ENCODE results near the gene MS4A13.
A peak's percentile ranks its signal among the peaks of the same experiment; 100 is the strongest.
"Not testable (repeated sequence)": the region's sequence is repeated elsewhere in the genome, so short reads cannot be mapped to it uniquely, and the experiment has no call there.

Gene MS4A13, protein sequence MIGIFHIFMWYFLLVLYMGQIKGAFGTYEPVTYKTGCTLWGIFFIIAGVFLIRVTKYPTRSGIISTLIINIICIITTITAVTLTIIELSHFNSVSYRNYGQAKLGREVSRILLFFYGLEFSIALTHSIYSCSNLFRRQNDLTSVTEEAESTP

DNA sequence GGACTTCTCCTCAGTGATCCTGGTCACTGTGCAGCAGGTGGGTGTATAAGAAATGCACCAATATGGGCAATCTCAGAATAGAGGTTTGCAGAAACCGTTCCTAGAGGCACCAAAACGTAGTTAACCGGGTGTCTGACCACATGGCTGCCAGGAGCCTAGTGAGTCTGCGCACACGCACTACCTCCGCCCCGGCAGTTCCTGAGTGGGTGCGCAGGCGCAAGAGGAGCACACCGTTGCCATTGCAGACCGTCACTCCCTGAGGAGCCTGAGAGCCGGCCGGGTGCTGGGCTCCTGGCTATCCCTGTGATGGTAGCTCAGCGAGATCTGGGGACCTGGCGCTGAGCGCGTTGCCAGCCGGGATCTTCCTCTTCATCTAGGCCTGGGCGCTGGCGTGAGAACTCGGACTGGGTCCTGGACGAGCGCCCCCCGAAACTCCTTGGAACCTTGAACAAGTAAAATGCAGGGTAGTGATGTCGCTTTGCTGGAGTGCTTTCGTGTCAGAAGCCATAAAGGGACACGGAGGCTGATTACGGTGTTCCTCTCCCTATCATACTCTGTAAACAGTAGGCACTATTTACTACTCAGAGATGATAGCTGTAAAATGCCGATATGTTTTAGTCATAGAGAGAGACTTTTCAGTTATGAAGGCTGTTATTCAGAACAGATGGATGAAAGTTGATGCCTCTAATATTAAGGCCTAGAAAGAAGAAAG is at the start of gene MS4A13:
Gene MS4A13 (plus strand): TSS at position 249 of the 712 bp plus-strand sequence. CDS start 2,692 bp downstream, outside the sequence.
- DNase-seq (ENCODE audit: low spot score) = no peak

DNA sequence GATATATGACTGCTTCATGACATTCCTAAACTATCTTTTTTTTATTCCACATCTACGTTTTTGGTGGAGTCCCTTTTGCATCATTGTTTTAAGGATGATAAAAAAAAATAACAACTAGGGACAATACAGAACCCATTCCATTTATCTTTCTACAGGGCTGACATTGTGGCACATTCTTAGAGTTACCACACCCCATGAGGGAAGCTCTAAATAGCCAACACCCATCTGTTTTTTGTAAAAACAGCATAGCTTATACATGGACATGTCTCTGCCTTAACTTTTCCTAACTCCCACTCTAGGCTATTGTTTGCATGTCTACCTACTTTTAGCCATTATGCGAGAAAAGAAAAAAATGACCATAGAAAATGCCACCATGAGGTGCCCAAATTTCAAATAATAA is 46.4 kb upstream of the MS4A13 start:
- no peak for DNase-seq (ENCODE audit: low spot score)

DNA sequence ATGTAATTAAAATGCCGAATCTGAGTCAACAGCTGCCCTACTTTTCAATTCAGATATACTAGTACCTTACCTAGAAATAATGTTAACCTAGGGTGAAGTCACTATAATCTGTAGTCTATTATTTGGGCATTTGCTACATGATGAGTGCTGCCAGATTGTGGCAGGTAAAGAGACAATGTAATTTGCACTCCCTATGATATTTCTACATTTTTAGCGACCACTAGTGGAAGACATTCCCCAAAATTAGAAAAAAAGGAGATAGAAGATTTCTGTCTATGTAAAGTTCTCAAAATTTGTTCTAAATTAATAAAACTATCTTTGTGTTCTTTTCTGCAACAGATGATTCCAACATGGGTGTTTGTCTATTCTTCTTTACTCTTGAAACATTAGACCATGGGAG is 45.5 kb upstream of the MS4A13 start:
- DNase-seq (ENCODE audit: low spot score) = no peak

DNA sequence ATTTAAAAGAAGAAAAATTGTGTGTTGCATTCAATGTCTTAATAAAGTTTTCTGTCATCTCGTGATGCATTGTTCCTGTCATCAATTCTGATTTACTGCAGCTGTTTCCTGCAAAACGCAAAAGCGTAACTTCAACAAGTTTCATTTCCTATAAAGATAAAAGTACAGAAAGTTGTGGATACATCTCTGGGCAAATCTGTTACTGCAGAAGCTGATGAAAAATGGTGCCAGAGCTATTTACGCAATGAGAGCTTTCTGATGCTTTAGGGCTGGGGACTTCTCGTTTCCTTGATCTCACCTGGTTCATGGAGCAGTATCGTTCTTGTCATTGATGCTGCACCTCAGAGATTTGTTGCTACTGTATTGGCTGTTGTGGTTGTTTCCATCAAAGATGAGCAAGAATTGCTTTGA is 38.2 kb upstream of the MS4A13 start:
- DNase-seq (ENCODE audit: low spot score) = no peak

DNA sequence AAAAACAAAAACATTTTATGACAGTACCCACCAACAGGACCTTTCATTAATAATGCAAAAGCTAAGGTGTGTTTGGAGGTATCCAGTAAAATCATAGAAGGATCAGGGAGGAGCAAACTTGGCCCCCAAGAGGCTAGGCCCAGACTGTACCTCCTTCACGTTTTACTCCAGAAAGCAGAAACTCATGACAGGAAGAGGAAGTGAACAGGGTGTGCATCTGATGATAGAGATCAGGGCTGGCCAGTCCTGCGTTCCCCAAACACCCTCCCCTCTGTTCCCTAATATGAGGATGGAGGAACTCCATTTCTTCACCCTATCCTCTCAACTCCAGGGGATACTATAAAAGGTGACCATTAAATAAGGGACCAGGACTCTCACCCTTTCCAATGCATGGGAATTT is 32.8 kb upstream of the MS4A13 start:
- no peak for DNase-seq (ENCODE audit: low spot score)

DNA sequence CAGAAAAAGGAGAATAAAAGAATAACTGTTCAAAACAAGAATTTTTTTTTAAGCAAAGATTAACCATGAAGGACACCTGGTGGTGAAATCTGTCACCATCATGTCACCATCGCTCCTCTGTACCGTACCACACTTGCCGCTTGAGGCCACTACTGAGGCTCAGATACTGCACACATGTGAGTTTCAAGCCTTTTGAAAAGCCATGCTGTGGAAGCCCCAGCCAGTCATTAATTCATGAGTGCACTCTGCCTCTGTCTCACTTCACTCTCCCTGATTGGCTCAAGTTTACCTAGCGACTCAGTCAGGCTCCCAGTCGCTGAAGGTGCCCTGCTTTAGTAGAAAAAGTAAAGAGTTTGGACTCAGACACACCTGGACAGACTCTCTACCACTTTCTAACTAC is 29.2 kb upstream of the MS4A13 start:
- DNase-seq (ENCODE audit: low spot score) = peak; percentile 18

DNA sequence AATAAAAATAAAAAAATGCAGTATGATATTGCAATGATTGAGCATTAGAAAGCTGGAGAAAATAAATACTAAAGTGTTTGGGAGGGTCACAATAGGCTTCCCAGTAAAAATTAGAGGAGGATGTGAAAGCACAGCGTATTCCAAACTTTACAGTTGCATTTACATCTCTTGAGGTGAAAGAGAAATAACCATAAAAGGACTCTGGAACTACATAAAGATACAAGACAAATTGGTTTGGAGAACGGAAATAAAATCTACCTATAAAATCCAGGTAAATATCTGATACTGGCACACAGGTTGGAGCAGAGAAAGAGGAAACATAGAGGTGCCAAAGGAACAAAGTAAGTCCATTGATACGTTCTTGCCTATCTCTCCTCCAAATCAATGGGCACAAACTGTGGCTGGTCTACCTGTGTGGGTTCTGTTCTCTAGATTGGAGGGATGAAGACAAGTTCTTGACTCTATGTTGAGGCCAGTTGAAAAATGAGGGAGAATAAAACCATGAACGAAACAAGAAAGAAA is 22.6 kb upstream of the MS4A13 start, which contains the start of gene MS4A12:
Gene MS4A12 (plus strand): TSS at position 291 of the 522 bp plus-strand sequence. CDS start 4,541 bp downstream, outside the sequence.
- DNase-seq (ENCODE audit: low spot score) = no peak

DNA sequence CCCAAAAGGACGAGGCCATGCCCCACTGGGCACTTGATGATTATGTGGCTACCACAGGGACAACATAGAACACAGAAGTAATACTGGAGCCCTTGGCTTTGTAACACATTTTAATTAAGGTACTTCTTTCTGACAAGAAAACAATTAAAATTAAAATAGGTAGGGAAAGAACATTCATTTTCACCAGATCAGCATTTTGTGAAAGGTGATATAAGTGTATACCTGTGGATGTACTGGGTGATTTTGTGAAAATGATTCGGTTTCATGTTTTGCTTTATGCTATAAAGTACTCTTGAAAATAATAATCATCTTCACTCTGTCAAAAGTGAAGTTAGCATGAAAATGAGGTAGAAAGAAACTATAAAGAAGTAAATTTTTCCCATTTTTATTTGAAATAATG is 21.7 kb upstream of the MS4A13 start:
- DNase-seq (ENCODE audit: low spot score) = no peak

DNA sequence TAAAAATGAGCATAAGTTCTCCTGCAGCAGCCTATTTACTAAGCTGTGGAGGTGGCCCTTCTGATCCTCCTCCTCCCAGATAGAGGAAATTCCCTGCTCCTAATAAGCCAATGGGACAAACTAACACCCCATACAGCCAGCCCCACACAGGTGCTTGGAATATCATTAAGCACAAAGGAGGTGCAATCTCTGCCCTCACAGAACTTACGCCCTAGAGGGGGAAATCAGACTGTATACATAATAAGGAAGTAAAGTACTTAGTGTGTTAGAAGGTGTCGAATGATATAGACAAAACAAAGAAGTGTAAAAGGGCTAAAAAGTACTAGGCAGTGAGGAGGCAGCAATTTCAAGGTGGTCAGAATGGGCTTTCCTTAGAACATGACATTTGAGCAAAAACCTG is 16.8 kb upstream of the MS4A13 start:
- no peak for DNase-seq (ENCODE audit: low spot score)

DNA sequence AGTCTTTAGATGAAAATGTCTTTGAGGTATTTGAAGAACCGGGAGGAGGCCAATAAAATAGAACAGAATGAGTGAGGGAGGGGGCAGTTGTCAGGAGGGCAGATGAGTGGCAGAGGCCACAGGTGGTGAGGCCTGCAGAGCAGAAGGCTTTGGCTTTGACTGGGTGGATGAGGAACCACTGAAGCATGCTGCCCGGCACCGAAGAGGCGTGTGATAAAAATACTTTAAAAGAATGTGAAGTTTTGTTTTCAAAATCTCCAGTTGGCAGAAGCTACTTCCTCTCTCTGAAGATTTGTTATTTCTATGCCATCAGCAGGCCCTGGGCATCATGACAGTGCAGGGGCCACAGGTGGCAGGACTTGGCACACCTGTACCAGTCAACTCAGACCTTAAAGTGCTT is 16.3 kb upstream of the MS4A13 start:
- no peak for DNase-seq (ENCODE audit: low spot score)

DNA sequence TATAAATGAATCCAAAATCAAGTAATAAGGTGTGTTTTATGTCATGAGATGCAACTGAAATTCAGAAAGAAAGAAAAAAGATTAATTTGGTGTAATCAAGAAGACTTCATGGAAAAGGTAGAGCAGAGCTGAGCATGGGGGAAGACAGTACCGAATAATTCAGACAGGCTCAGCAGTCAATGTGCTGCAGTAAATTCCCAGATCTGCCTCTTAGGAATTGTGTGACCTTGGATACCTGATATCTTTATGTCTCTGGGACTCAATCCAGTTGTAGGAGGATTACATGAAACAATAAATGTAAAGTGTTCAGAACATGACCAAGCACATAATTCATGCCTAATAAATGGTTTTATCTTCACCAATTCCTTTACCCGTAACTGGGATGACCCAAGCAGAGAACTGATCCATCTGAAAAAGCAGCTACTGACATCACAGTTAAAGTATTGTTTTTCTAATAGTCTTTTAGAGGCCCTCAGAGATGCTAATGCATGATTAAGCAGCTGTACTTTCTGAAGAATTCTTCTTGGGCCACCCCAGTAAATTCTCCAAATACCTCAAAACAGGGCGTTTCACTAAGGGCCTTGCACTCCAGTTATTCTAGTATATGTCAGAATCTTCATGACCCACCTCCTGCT is 14.8 kb upstream of the MS4A13 start:
- DNase-seq (ENCODE audit: low spot score) = no peak

DNA sequence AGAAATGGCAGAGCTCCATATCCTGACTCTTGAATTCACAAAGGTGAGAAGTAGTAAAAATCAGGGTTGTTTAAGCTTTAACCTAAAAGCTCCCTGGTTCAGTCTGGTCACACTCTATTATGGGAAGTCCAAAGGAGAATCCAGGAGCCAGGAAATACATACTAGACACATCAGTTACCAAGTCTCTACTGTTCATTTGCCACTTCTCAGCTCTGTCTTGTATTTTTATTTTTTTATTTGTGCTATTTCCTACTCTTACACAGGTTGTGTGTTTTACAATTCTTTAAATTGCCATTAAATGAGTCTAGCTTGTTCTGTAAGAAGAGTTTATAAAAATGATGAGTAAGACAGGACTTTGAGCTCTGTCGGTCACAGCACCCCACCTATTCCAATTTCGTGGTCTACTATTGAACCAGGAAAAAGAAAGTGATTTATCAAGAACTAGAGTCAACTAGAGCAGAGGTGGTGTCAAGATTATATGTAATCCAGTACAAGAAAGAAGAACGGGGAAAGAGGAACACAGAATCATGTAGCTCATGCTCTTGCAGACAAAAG is 12.9 kb upstream of the MS4A13 start:
- no peak for DNase-seq (ENCODE audit: low spot score)

DNA sequence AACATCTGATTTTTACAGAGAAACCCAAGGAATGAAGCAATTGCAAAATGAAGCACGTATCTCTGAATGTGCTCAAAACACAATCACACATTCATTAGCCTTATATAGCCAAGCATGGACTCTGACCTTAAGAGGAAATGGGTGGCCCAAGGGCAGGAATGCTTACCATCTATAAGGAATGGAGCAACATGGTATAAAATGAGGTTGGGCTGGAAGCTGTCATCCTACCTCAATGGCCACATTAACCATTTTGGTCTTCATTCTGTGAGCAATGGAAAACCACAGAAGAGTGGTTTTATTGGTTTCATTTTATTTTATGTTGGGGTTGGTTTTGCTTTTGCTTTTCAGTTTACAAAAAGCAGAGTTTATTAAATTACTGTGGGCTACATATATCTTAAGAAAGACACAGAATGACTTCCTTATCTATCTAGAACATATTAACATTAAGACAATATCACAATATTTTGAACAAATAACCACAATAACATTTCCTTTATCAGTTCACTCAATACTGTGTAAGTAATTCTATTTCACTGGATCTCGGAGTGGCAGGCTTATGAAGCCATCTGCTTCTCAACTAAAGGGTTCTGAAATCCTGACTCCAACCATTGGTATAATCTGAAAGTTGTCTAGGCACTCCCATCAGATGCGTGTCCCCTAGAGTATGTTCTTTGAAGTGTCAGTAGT is 10.8 kb upstream of the MS4A13 start:
- no peak for DNase-seq (ENCODE audit: low spot score)

DNA sequence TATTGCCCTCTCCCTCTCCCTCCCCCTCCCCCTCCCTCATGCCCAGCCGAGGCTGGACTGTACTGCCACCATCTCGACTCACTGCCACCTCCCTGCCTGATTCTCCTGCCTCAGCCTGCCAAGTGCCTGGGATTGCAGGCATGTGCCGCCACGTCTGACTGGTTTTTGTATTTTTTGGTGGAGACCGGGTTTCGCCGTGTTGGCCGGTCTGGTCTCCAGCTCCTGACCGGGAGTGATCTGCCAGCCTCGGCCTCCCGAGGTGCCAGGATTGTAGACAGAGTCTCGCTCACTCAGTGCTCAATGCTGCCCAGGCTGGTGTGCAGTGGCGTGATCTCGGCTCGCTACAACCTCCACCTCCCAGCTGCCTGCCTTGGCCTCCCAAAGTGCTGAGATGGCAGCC is 5.6 kb upstream of the MS4A13 start:
- not testable (repeated sequence) for DNase-seq (ENCODE audit: low spot score)

DNA sequence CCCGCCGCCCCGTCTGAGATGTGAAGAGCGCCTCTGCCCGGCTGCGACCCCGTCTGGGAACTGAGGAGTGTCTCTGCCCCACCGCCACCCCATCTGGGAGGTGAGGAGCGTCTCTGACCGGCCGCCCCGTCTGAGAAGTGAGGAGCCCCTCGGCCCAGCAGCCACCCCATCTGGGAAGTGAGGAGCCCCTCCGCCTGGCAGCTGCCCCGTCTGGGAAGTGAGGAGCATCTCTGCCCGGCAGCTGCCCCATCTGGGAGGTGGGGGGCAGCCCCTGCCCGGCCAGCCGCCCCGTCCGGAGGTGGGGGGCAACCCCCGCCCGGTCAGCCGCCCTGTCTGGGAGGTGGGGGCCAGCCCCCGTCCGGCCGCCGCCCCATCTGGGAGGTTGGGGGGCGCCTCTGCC is 5.0 kb upstream of the MS4A13 start:
- not testable (repeated sequence) for DNase-seq (ENCODE audit: low spot score)

DNA sequence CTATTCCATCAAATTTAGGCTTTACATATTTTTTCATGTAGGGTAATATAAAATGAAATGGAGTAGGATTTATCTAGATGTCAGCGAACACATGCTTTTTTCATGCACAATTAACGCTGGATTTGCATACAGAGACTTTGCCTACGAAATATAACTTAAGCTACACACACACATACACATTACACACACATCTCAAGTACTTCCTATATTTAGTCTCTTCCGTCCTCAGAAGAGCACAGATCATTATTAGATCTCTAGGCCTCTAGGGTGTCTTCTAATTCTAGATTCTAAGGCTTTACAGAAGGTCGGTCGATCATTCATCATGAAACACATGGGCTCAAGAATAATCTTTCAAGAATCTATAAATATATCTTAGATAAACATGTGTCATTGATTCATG is 3.8 kb upstream of the MS4A13 start:
- no peak for DNase-seq (ENCODE audit: low spot score)

DNA sequence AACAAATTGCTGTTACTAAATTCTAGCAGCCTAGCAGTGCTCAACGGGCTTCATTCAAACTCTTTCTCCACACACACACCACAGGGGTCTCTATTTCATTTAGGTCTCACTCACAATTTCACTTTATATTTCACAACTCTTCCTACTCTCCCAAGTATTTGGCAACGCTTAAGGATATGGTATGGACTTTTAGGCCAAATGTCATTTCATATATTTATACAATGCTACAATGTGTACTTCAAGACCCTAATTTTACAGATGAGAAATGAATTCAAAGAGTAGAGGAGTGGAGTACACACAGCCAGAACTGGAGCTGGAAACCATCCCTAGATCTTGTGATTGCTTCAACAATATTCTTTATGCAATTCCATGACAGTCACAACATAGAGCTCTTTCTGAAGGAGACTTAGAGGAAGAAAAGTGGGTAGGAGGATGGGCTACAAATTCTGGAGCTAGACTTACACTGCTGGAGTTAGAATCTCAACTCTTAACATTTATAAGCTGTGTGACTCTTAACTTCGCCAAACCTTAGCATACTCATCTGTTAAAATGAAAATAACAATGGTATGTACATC is 2.5 kb upstream of the MS4A13 start:
- no peak for DNase-seq (ENCODE audit: low spot score)

DNA sequence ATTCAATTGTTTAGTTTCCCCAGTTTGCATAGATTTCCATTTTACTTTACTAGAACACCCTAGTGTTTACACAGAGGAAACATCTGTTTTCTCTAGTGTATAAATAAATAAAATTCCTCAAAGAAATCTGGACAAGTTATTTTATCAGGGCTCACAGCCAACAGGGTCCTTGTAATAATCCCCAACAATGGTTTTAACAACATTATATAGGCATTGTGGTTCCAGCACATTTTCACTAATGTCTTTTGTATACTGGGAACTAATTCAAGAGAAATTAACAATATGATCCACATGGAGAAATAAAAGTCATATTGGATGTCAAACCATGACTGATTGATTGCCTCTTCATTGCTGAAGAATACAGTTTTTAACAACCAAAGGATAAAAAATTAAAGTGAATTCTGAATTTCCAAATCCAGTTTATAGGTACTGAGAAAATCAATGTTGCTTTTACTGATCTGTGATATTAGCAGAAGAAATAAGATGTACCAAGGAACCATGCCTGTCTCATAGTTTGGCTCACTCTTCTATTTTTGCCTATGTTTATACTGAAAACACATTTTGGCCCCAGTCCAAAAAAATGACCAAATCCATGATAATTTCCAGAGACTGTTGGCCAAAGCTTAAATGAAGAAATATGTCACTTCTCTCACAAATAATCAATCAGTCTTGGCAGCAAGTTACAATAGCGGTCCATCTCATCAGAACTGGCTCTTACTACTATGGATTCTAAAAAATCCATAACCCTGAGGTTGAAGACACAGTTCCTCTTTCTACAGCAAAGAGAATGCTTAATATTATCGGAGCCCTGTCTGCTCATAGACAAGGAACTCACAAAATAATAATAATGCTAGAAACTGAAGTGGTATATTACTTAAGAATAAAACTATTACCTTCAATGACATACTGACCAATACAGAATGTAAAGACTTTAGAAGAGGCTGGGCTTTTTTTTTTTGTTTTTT is 1.4 kb upstream of the MS4A13 start:
- DNase-seq (ENCODE audit: low spot score) = no peak

DNA sequence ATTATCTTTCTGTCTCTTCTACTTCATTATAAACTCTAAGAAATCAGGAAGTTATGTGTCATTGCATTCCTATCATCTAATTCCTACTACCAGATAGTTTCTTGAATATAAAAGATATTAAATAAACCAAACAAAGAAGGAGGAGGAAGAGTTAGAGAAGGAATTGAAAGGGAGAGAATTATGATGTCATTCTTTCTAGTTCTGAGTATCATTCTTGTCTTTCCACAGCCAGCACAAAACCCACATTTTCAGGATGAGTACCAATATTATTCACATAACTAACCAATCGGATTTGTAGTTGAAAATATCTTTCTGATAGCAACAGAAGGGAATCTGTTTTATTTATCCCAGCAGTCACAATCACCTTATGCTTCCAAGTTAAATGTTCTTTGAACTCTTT is 13.3 kb downstream of the MS4A13 start:
- no peak for DNase-seq (ENCODE audit: low spot score)

DNA sequence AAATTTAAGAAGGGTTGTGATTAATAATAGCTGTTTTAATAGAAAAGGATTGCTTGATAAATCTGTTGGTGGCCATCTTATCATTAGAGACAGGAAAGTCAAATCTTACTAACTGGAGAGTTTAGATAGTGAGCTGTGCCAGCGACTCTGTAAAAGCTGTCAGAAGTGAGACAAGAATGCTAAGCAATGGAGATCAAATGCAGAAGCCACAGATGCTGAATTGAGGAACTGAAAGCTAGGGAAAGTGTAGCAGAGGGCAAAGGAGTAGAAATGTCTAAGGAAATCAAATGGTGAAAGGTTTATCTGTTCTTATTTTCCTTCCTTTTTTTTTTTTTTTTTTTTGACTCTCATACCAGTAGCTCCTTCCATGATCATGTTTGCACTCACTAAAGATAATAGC is 13.7 kb downstream of the MS4A13 start:
- no peak for DNase-seq (ENCODE audit: low spot score)

Data from COLO829 (cell line).